ENCODE data around the gene OR52N4. TPM values are rescaled to one million over a fixed set of nuclear protein-coding genes. Genes with fewer than 3 reads are reported as not detected.

OR52N4 gene
- total RNA-seq, 1 experiment from 2014 or later, result not detected

- no peak within 1 kb of the TSS for H3K4me3 ChIP-seq
- H3K9me3 ChIP-seq, result no peaks in the 10 kb centered on the region
- no peaks in the 10 kb centered on the region for H3K27me3 ChIP-seq
- no peak for DNase-seq
- H3K36me3 ChIP-seq, result no peaks in the 10 kb centered on the region
Observed at GRCh38 chr11:5791165-5791564, 37.1 kb downstream of the OR52N4 start, which contains the start of gene OR52N1. Gene OR52N1 (minus strand): TSS chr11:5791265. CDS start chr11:5788816, 2,449 bp downstream.

GRCh38 chr11:5796541-5796940 lies 42.5 kb downstream of the OR52N4 start:
- Histone ChIP-seq H3K4me3 (no peak overlapping the region), H3K9me3 (no peaks in the 10 kb centered on the region), H3K36me3 (no peaks in the 10 kb centered on the region), H3K27me3 (no peaks in the 10 kb centered on the region)
- DNase-seq, result no peak

GRCh38 chr11:5803982-5804381 lies 49.9 kb downstream of the OR52N4 start:
- Histone ChIP-seq H3K36me3 (no peaks in the 10 kb centered on the region), H3K27me3 (no peaks in the 10 kb centered on the region), H3K4me3 (no peak overlapping the region), H3K9me3 (no peaks in the 10 kb centered on the region)
- no peak for DNase-seq

Other genes with a start within 250 kb of the OR52N4 start
- gene UBQLN3, start 244.3 kb upstream of the OR52N4 start, total RNA-seq (2014; rRNA removed; shearing (Covaris generic); ENCODE audit: low replicate concordance), result not detected in 2 replicates
- not detected in 2 replicates for gene UBQLNL, start 237.5 kb upstream of the OR52N4 start, total RNA-seq (2014; rRNA removed; shearing (Covaris generic); ENCODE audit: low replicate concordance)
- gene OR52H1, start 205.7 kb upstream of the OR52N4 start, total RNA-seq (2014; rRNA removed; shearing (Covaris generic); ENCODE audit: low replicate concordance), result not detected in 2 replicates
- gene OR52B6, start 173.4 kb upstream of the OR52N4 start, total RNA-seq (2014; rRNA removed; shearing (Covaris generic); ENCODE audit: low replicate concordance), result not detected in 2 replicates
- 2.5 and 4.1 TPM in 2 replicates for gene TRIM6, start 157.6 kb upstream of the OR52N4 start, total RNA-seq (2014; rRNA removed; shearing (Covaris generic); ENCODE audit: low replicate concordance)
- 10.7 and 10.8 TPM in 2 replicates for gene TRIM34, start 129.2 kb upstream of the OR52N4 start, total RNA-seq (2014; rRNA removed; shearing (Covaris generic); ENCODE audit: low replicate concordance)
- gene TRIM5, start 69.2 kb upstream of the OR52N4 start, total RNA-seq (2014; rRNA removed; shearing (Covaris generic); ENCODE audit: low replicate concordance), result 29.9 and 33.9 TPM in 2 replicates
- gene TRIM22, start 64.5 kb upstream of the OR52N4 start, total RNA-seq (2014; rRNA removed; shearing (Covaris generic); ENCODE audit: low replicate concordance), result 1.7 and 8.8 TPM in 2 replicates
- gene OR56B1, start 17.8 kb upstream of the OR52N4 start, total RNA-seq (2014; rRNA removed; shearing (Covaris generic); ENCODE audit: low replicate concordance), result not detected in 2 replicates
- gene OR52N5, start 29.1 kb downstream of the OR52N4 start, total RNA-seq (2014; rRNA removed; shearing (Covaris generic); ENCODE audit: low replicate concordance), result not detected in 2 replicates
- gene OR52N1, start 37.0 kb downstream of the OR52N4 start, total RNA-seq (2014; rRNA removed; shearing (Covaris generic); ENCODE audit: low replicate concordance), result not detected in 2 replicates
- gene OR52N2, start 54.7 kb downstream of the OR52N4 start, total RNA-seq (2014; rRNA removed; shearing (Covaris generic); ENCODE audit: low replicate concordance), result not detected in 2 replicates
- gene OR52E6, start 87.7 kb downstream of the OR52N4 start, total RNA-seq (2014; rRNA removed; shearing (Covaris generic); ENCODE audit: low replicate concordance), result not detected in 2 replicates
- gene OR52E8, start 103.4 kb downstream of the OR52N4 start, total RNA-seq (2014; rRNA removed; shearing (Covaris generic); ENCODE audit: low replicate concordance), result not detected in 2 replicates
- not detected in 2 replicates for gene OR52E4, start 126.4 kb downstream of the OR52N4 start, total RNA-seq (2014; rRNA removed; shearing (Covaris generic); ENCODE audit: low replicate concordance)
- gene OR52E5, start 139.0 kb downstream of the OR52N4 start, total RNA-seq (2014; rRNA removed; shearing (Covaris generic); ENCODE audit: low replicate concordance), result not detected in 2 replicates
- not detected in 2 replicates for gene OR56A3, start 188.0 kb downstream of the OR52N4 start, total RNA-seq (2014; rRNA removed; shearing (Covaris generic); ENCODE audit: low replicate concordance)
- gene OR56A5, start 214.3 kb downstream of the OR52N4 start, total RNA-seq (2014; rRNA removed; shearing (Covaris generic); ENCODE audit: low replicate concordance), result not detected in 2 replicates
- gene OR52L1, start 232.7 kb downstream of the OR52N4 start, total RNA-seq (2014; rRNA removed; shearing (Covaris generic); ENCODE audit: low replicate concordance), result not detected in 2 replicates

Measured in MG63 (cell line).